Loucy (cell line): ENCODE results near the gene FBXO42.
"Not testable (repeated sequence)": the region's sequence is repeated elsewhere in the genome, so short reads cannot be mapped to it uniquely, and the experiment has no call there.

Experiments used
- H2AFZ ChIP-seq: fragments of 200-600 bp; sonication (generic); 2 replicates; pipeline ENCODE4 v1.6.0; 2016; ENCODE audit warnings: antibody characterized with exemption, mild to moderate bottlenecking, low read length, moderate library complexity
- H3F3A ChIP-seq: fragments of 200-600 bp; 2 replicates; pipeline ENCODE4 v1.6.0; 2016; ENCODE audit warnings: antibody characterized with exemption, low read depth, mild to moderate bottlenecking
- H3K27me3 ChIP-seq: fragments of 200-600 bp; sonication (generic); 2 replicates; pipeline ENCODE4 v1.6.1; 2014; ENCODE audit warnings: low read length, mild to moderate bottlenecking; ENCODE audit not compliant: insufficient read depth, poor library complexity, severe bottlenecking
- H3K36me3 ChIP-seq: fragments of 200-600 bp; sonication (generic); 2 replicates; pipeline ENCODE4 v1.6.1; 2016; ENCODE audit warnings: low read length; ENCODE audit not compliant: insufficient read depth
- H3K4me1 ChIP-seq: fragments of 200-600 bp; sonication (generic); 2 replicates; pipeline ENCODE4 v1.5.1; 2014; ENCODE audit warnings: low read length, mild to moderate bottlenecking; ENCODE audit not compliant: insufficient read depth, poor library complexity, severe bottlenecking
- H3K4me2 ChIP-seq: fragments of 200-600 bp; sonication (generic); 2 replicates; pipeline ENCODE4 v1.6.0; 2014; ENCODE audit warnings: antibody characterized with exemption, low read length, low read depth, mild to moderate bottlenecking; ENCODE audit not compliant: poor library complexity, severe bottlenecking
- H3K4me3 ChIP-seq: fragments of 200-600 bp; sonication (generic); 2 replicates; pipeline ENCODE4 v1.5.1; 2014; ENCODE audit warnings: low read length, mild to moderate bottlenecking, mixed read lengths; ENCODE audit not compliant: poor library complexity, severe bottlenecking
- H3K79me2 ChIP-seq: fragments of 200-600 bp; sonication (generic); 2 replicates; pipeline ENCODE4 v1.6.1; 2014; ENCODE audit warnings: low read length; ENCODE audit not compliant: insufficient read depth
- H3K9ac ChIP-seq: fragments of 200-600 bp; sonication (generic); 2 replicates; pipeline ENCODE4 v1.6.0; 2014; ENCODE audit warnings: mild to moderate bottlenecking, low read depth, low read length, moderate library complexity; ENCODE audit not compliant: poor library complexity, severe bottlenecking
- H3K9me2 ChIP-seq: fragments of 200-600 bp; sonication (generic); replicated peaks from 2 replicates; pipeline ENCODE4 v1.6.1; 2016; ENCODE audit warnings: low read depth, low read length, mixed read lengths
- H3K9me3 ChIP-seq: fragments of 200-600 bp; sonication (generic); 2 replicates; pipeline ENCODE4 v1.6.1; 2014; ENCODE audit warnings: mild to moderate bottlenecking, antibody characterized with exemption, low read length, low read depth; ENCODE audit not compliant: insufficient read depth
- H4K20me1 ChIP-seq: fragments of 200-600 bp; sonication (generic); 2 replicates; pipeline ENCODE4 v1.6.0; 2014; ENCODE audit warnings: antibody characterized with exemption, low read length, mild to moderate bottlenecking; ENCODE audit not compliant: insufficient read depth, poor library complexity, severe bottlenecking
- CTCF ChIP-seq: fragments of 200-600 bp; sonication (generic); conservative IDR thresholded peaks from 2 replicates; pipeline ENCODE4 v1.5.1; 2014; ENCODE audit warnings: mild to moderate bottlenecking, antibody characterized with exemption, low read length
- EZH2phosphoT487 ChIP-seq: fragments of 200-600 bp; IDR thresholded peaks from 2 replicates; pipeline ENCODE4 v1.6.1; 2018; ENCODE audit warnings: antibody characterized with exemption, mild to moderate bottlenecking, moderate library complexity, borderline replicate concordance

The FBXO42 gene

DNA sequence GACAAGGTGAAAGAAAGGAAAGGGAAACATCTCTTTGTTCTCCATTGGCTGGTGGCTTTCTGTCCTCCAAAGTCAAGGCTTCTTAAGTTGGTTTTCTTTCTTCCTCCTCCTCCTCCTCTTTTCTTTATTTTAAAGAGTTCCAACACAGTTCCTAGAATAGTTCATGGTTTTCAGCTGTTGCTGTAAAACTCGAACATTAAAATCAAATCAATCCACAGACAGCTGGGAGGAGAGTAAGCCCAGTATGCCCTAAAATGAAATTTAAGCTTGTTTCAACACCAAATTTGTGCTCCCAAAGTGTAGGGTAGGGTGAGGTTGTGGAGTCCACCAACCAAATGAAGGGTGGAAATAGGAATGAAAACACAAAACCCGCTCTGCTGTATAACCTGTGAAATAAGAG, 104.8 kb downstream of the FBXO42 start:
- no peaks in the 10 kb centered on the region for H3K9me3 ChIP-seq
- H3K4me1 ChIP-seq = peaks cover 26% of the 10 kb centered on the region
- H3K9ac ChIP-seq = peak overlapping the region; percentile 15
- no peaks in the 10 kb centered on the region for H3K27me3 ChIP-seq
- H3K36me3 ChIP-seq = peaks cover 48% of the 10 kb centered on the region; the same call in 1 of the 2 replicates
- H3K9me2 ChIP-seq = no peaks in the 10 kb centered on the region
- peaks cover 11% of the 10 kb centered on the region for H3F3A ChIP-seq
- peaks cover 7% of the 10 kb centered on the region for H4K20me1 ChIP-seq
- TF ChIP-seq CTCF (no peak), EZH2phosphoT487 (no peak)
- no peaks in the 10 kb centered on the region for H3K79me2 ChIP-seq
- no peak overlapping the region for H3K4me2 ChIP-seq
- H3K4me3 ChIP-seq = no peak overlapping the region
- H2AFZ ChIP-seq = no peak overlapping the region

GRCh38 chr1:16246961-16247360, 105.3 kb downstream of the FBXO42 start:
- no peak overlapping the region for H3K4me2 ChIP-seq
- peaks cover 7% of the 10 kb centered on the region for H4K20me1 ChIP-seq
- no peak overlapping the region for H2AFZ ChIP-seq
- no peaks in the 10 kb centered on the region for H3K9me3 ChIP-seq
- H3K79me2 ChIP-seq = no peaks in the 10 kb centered on the region
- no peak for TF ChIP-seq EZH2phosphoT487
- no peak for TF ChIP-seq CTCF
- no peaks in the 10 kb centered on the region for H3K9me2 ChIP-seq
- H3K27me3 ChIP-seq = no peaks in the 10 kb centered on the region
- no peak overlapping the region for H3K9ac ChIP-seq
- H3F3A ChIP-seq = peaks cover 11% of the 10 kb centered on the region
- peaks cover 26% of the 10 kb centered on the region for H3K4me1 ChIP-seq
- H3K36me3 ChIP-seq = peaks cover 43% of the 10 kb centered on the region; the same call in 1 of the 2 replicates
- H3K4me3 ChIP-seq = no peak overlapping the region

DNA sequence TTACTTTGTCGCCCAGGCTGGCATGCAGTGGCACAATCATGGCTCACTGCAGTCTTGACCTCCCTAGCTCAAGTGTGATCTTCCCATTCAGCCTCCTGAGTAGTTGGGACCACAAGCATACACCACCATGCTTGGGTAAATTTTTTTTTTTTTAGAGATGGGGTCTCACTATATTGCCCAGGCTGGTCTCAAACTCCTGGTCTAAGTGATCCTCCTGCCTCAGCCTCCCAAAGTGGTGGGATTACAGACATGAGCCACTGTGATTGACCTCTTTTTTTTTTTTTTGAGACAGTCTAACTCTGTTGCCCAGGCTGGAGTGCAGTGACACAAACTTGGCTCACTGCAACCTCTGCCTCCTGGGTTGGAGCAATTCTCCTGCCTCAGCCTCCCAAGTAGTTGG, 106.0 kb downstream of the FBXO42 start:
- not testable (repeated sequence) for H3K4me2 ChIP-seq, H4K20me1 ChIP-seq

DNA sequence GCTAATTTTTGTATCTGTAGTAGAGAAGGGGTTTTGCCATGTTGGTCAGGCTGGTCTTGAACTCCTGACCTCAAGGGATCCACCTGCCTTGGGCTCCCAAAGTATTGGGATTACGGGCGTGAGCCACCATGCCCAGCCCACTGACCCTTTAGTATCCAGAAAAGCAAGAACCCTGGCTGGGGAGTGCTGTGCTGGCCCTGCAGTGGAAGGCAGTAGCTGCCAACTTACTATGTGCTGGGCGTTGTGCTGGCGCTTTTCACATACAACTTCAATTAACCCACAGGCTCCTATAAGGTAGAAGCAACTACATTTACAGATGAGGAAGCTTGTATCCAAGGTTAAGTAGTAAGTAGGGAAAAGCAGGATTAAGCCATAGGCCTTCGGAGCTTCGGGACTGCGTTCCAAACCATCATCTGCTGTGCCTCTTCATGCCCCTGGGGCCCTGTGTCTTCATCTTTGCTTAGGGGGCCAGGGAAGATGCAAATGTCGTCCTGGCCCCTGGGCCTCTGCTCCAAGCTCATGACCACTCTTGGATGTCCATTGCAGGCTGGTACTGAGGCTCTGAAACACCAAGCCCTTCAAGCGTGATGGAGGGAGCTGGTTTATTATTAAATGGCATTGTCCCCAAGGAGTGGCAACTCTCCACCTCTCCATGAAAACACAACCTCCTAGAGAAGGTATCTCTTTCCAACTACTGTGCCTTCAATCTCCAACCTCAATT, 106.6 kb downstream of the FBXO42 start:
- H3F3A ChIP-seq = peaks cover 11% of the 10 kb centered on the region
- peaks cover 30% of the 10 kb centered on the region; the same call in 1 of the 2 replicates for H3K36me3 ChIP-seq
- no peaks in the 10 kb centered on the region for H3K9me2 ChIP-seq
- no peak overlapping the region for H3K4me3 ChIP-seq
- H4K20me1 ChIP-seq = peaks cover 7% of the 10 kb centered on the region
- H3K27me3 ChIP-seq = no peaks in the 10 kb centered on the region
- H3K4me1 ChIP-seq = peaks cover 26% of the 10 kb centered on the region
- no peaks in the 10 kb centered on the region for H3K9me3 ChIP-seq
- no peak overlapping the region for H3K9ac ChIP-seq
- H3K79me2 ChIP-seq = no peaks in the 10 kb centered on the region
- H3K4me2 ChIP-seq = no peak overlapping the region
- no peak overlapping the region for H2AFZ ChIP-seq
- TF ChIP-seq EZH2phosphoT487 (no peak), CTCF (no peak)

More for the DNA sequence above, 106.0 kb downstream of the FBXO42 start:
- Histone ChIP-seq H3K36me3 (peaks cover 36% of the 10 kb centered on the region; the same call in 1 of the 2 replicates), H3K4me1 (peaks cover 26% of the 10 kb centered on the region), H3F3A (peaks cover 11% of the 10 kb centered on the region)
- H3K9ac ChIP-seq, H3K9me2 ChIP-seq, H3K4me3 ChIP-seq, H3K27me3 ChIP-seq, H3K9me3 ChIP-seq, H3K79me2 ChIP-seq, H2AFZ ChIP-seq: not testable (repeated sequence)
